H1 (cell line): ENCODE data around the gene GRXCR1. TPM values are rescaled to one million over a fixed set of nuclear protein-coding genes. Genes with fewer than 3 reads are reported as not detected.

Experiments
- CTCF ChIA-PET: fragments of 300-600 bp; sonication (Branson Sonifier 250); formaldehyde crosslinking; loops from one replicate; lab custom pipeline; 2021; ENCODE audit not compliant: partially characterized antibody; lab: Charles Lee
- POLR2A ChIA-PET: fragments of 300-600 bp; sonication (Branson Sonifier 250); formaldehyde crosslinking; loops from one replicate; lab custom pipeline; 2021; ENCODE audit warnings: inconsistent platforms; ENCODE audit not compliant: partially characterized antibody; lab: Charles Lee
- DNase-seq, 2 experiments: peaks; one replicate each; pipeline versions ENCODE4 v3.0.0 to v3.0.0-alpha.2; 2010 to 2022; ENCODE audit warnings: low spot score in 2 of 2, low read depth in 1 of 2, mixed read lengths in 1 of 2
- FAIRE-seq: peaks from 2 replicates; lab custom pipeline; 2011; peaks lifted over from hg19 to GRCh38; lab: Jason Lieb, UNC
- H2AFZ ChIP-seq: 2 replicates; pipeline ENCODE4 v1.8.1; 2012; ENCODE audit warnings: low read length, inconsistent platforms
- H2AK5ac ChIP-seq: 2 replicates; pipeline ENCODE4 v1.6.1; 2013; ENCODE audit warnings: low read depth, low read length
- H2BK120ac ChIP-seq: replicated peaks from 2 replicates; pipeline ENCODE3; 2013; ENCODE audit warnings: low read depth, low read length, inconsistent platforms
- H2BK12ac ChIP-seq: 2 replicates; pipeline ENCODE4 v1.6.1; 2013; ENCODE audit warnings: low read depth, low read length
- H2BK15ac ChIP-seq: 2 replicates; pipeline ENCODE4 v1.6.1; 2013; ENCODE audit warnings: low read length
- H2BK20ac ChIP-seq: 2 replicates; pipeline ENCODE4 v1.6.1; 2013; ENCODE audit warnings: low read length
- H2BK5ac ChIP-seq: 2 replicates; pipeline ENCODE4 v1.6.1; 2013; ENCODE audit warnings: low read depth, low read length
- H3K14ac ChIP-seq: 2 replicates; pipeline ENCODE4 v1.6.1; 2013; ENCODE audit warnings: inconsistent platforms; ENCODE audit not compliant: insufficient read length
- H3K18ac ChIP-seq: 2 replicates; pipeline ENCODE4 v1.6.1; 2013; ENCODE audit warnings: low read length; ENCODE audit errors: extremely low read depth
- H3K23ac ChIP-seq: 2 replicates; pipeline ENCODE4 v1.6.1; 2013; ENCODE audit warnings: inconsistent platforms; ENCODE audit not compliant: insufficient read length
- H3K23me2 ChIP-seq: 2 replicates; pipeline ENCODE4 v1.6.1; 2013; ENCODE audit warnings: low read depth, low read length
- H3K27ac ChIP-seq: 2 replicates; pipeline ENCODE4 v1.6.1; 2011; ENCODE audit warnings: low read depth, low read length, inconsistent platforms
- H3K27me3 ChIP-seq, 4 experiments: replicated peaks in 1 of 4; 1 replicate in 1 of 4; 2 replicates in 3 of 4; pipeline versions ENCODE4 v1.6.1 to v1.8.1; 2011 to 2013; ENCODE audit warnings: low read length in 3 of 4, mild to moderate bottlenecking in 3 of 4, inconsistent platforms in 2 of 4, mixed read lengths in 2 of 4, moderate library complexity in 1 of 4; ENCODE audit not compliant: control insufficient read depth in 3 of 4, insufficient read depth in 3 of 4; ENCODE audit errors: extremely low read depth in 1 of 4
- H3K36me3 ChIP-seq, 4 experiments: 2 replicates each; pipeline versions ENCODE4 v1.6.1 to v1.8.1; 2011 to 2013; ENCODE audit warnings: mild to moderate bottlenecking in 4 of 4, low read length in 3 of 4, moderate library complexity in 2 of 4, control low read depth in 1 of 4, inconsistent platforms in 1 of 4; ENCODE audit not compliant: insufficient read depth in 4 of 4, control insufficient read depth in 2 of 4
- H3K4ac ChIP-seq: replicated peaks from 2 replicates; pipeline ENCODE3; 2013; ENCODE audit warnings: low read length, low read depth, mixed read lengths, inconsistent platforms; ENCODE audit not compliant: insufficient read length
- H3K4me1 ChIP-seq, 4 experiments: replicated peaks in 1 of 4; 1 replicate in 1 of 4; 2 replicates in 3 of 4; pipeline versions ENCODE4 v1.6.1 to v1.8.1; 2011 to 2013; ENCODE audit warnings: low read length in 3 of 4, inconsistent platforms in 2 of 4, mixed read lengths in 1 of 4; ENCODE audit not compliant: insufficient read depth in 4 of 4, control insufficient read depth in 3 of 4
- H3K4me2 ChIP-seq, 2 experiments: 2 replicates each; pipeline versions ENCODE4 v1.6.1 to v1.8.1; 2011 to 2013; ENCODE audit warnings: low read depth in 2 of 2, low read length in 2 of 2, control low read depth in 1 of 2, inconsistent platforms in 1 of 2, mild to moderate bottlenecking in 1 of 2; ENCODE audit not compliant: insufficient read depth in 1 of 2
- H3K4me3 ChIP-seq, 4 experiments: fragments of 200-600, 300-600 bp in 1 of 4; sonication (generic), shearing (Covaris generic), sonication (Bioruptor Twin) in 1 of 4; 2 replicates each; pipeline versions ENCODE4 v1.5.1 to v1.8.1; 2011 to 2016; ENCODE audit warnings: low read length in 4 of 4, low read depth in 3 of 4, control low read depth in 2 of 4, inconsistent platforms in 2 of 4, mild to moderate bottlenecking in 2 of 4, mixed read lengths in 1 of 4, moderate library complexity in 1 of 4; ENCODE audit not compliant: insufficient read depth in 2 of 4; ENCODE audit errors: extremely low read depth in 1 of 4
- H3K56ac ChIP-seq: replicated peaks from 2 replicates; pipeline ENCODE3; 2013; ENCODE audit warnings: low read depth, mild to moderate bottlenecking, mixed read lengths, low read length, inconsistent platforms; ENCODE audit not compliant: insufficient read length
- H3K79me1 ChIP-seq: 2 replicates; pipeline ENCODE4 v1.6.1; 2013; ENCODE audit warnings: low read depth, low read length, control low read depth
- H3K79me2 ChIP-seq, 2 experiments: 2 replicates each; pipeline versions ENCODE4 v1.6.1 to v1.8.1; 2012 to 2013; ENCODE audit warnings: low read length in 2 of 2, mild to moderate bottlenecking in 2 of 2, inconsistent platforms in 1 of 2; ENCODE audit not compliant: insufficient read depth in 2 of 2, control insufficient read depth in 1 of 2
- H3K9ac ChIP-seq, 4 experiments: replicated peaks in 1 of 4; 1 replicate in 1 of 4; 2 replicates in 3 of 4; pipeline versions ENCODE4 v1.6.1 to v1.8.1; 2011 to 2013; ENCODE audit warnings: low read depth in 3 of 4, low read length in 3 of 4, control low read depth in 2 of 4, mild to moderate bottlenecking in 2 of 4, moderate library complexity in 2 of 4, inconsistent platforms in 1 of 4; ENCODE audit errors: extremely low read depth in 1 of 4
- H3K9me3 ChIP-seq, 2 experiments: 2 replicates each; pipeline versions ENCODE4 v1.6.1 to v1.8.1; 2012 to 2013; ENCODE audit warnings: mild to moderate bottlenecking in 2 of 2, moderate library complexity in 2 of 2, control low read depth in 1 of 2, inconsistent platforms in 1 of 2, low read depth in 1 of 2, low read length in 1 of 2, mixed read lengths in 1 of 2; ENCODE audit not compliant: insufficient read depth in 2 of 2
- H4K20me1 ChIP-seq, 2 experiments: replicated peaks in 1 of 2; 2 replicates each; pipeline versions ENCODE3 to v1.8.1; 2011 to 2013; ENCODE audit warnings: inconsistent platforms in 2 of 2, low read length in 2 of 2, mild to moderate bottlenecking in 1 of 2; ENCODE audit not compliant: insufficient read depth in 2 of 2, control insufficient read depth in 1 of 2
- H4K5ac ChIP-seq: 2 replicates; pipeline ENCODE4 v1.6.1; 2013; ENCODE audit warnings: low read length, low read depth, mixed read lengths, inconsistent platforms; ENCODE audit not compliant: insufficient read length
- H4K8ac ChIP-seq: 2 replicates; pipeline ENCODE4 v1.8.0; 2013; ENCODE audit warnings: mild to moderate bottlenecking, moderate library complexity, low read length, inconsistent platforms; ENCODE audit not compliant: insufficient read depth; ENCODE audit errors: extremely low read depth
- H4K91ac ChIP-seq: replicated peaks from 2 replicates; pipeline ENCODE3; 2013; ENCODE audit warnings: low read length, mixed read lengths, inconsistent platforms; ENCODE audit not compliant: insufficient read length
- ASH2L ChIP-seq: fragments of 200-600, 300-600 bp; sonication (generic); IDR thresholded peaks from one replicate; pipeline ENCODE4 v1.7.1; 2017; ENCODE audit warnings: low read length
- CBX8 ChIP-seq: fragments of 300-800, 300-1000 bp; sonication (generic); IDR thresholded peaks from 2 replicates; pipeline ENCODE4 v1.7.1; 2016; ENCODE audit warnings: low read depth, low read length, borderline replicate concordance
- KDM5A ChIP-seq: fragments of 200-600 bp; IDR thresholded peaks from 2 replicates; pipeline ENCODE4 v1.7.1; 2012; ENCODE audit warnings: mild to moderate bottlenecking, low read length, inconsistent platforms, mixed read lengths
- NANOG ChIP-seq: IDR thresholded peaks from 2 replicates; pipeline ENCODE4 v1.6.1; 2011; ENCODE audit warnings: low read length, low read depth, mild to moderate bottlenecking, inconsistent platforms; ENCODE audit not compliant: insufficient read depth, poor library complexity, severe bottlenecking
- POLR2A ChIP-seq, 2 experiments: IDR thresholded peaks; 1 replicate in 1 of 2; 2 replicates in 1 of 2; pipeline ENCODE4 v1.6.1; 2011; ENCODE audit warnings: low read depth in 2 of 2, low read length in 2 of 2, mild to moderate bottlenecking in 2 of 2; ENCODE audit errors: control extremely low read depth in 1 of 2
- RNF2 ChIP-seq: fragments of 200-900, 300-1000 bp; sonication (generic); IDR thresholded peaks from 2 replicates; pipeline ENCODE4 v1.7.1; 2016; ENCODE audit warnings: borderline replicate concordance, low read depth, mild to moderate bottlenecking, antibody characterized with exemption, low read length; ENCODE audit not compliant: poor library complexity, severe bottlenecking; ENCODE audit errors: missing control alignments
- TBP ChIP-seq: IDR thresholded peaks from 2 replicates; pipeline ENCODE4 v1.6.1; 2011; ENCODE audit warnings: low read depth, low read length, improper control_type of control experiment
- WGBS, 2 experiments: shearing (Covaris generic) in 1 of 2; methylation state at CpG; one replicate each; pipeline versions ENCODE4 v1.1.6 to v1.1.7; 2013 to 2015; ENCODE audit warnings: low lambda C conversion rate in 2 of 2, mixed read lengths in 2 of 2, inconsistent platforms in 1 of 2, low coverage in 1 of 2, missing lambda C conversion rate in 1 of 2; ENCODE audit not compliant: insufficient replicate concordance in 2 of 2, insufficient coverage in 1 of 2, insufficient read length in 1 of 2; ENCODE audit errors: extremely low coverage in 1 of 2, missing lambda C conversion rate in 1 of 2; 5-methylcytosine and 5-hydroxymethylcytosine counted together
- polyA plus RNA-seq, 7 experiments: library from polyadenylated mRNA; depleted of rRNA in 3 of 7; stranded (reverse) in 5 of 7; unstranded in 2 of 7; fragments of >200 nt in 5 of 7; fragments of 200-250 nt in 2 of 7; gene quantifications; 1 replicate in 5 of 7; 2 replicates in 1 of 7; 4 replicates in 1 of 7; pipeline versions ENCODE4 v1.2.1 to v1.2.3, GENCODE V29; 2011 to 2013; ENCODE audit warnings: missing spikeins in 2 of 7, mixed read lengths in 2 of 7
- total RNA-seq: library from RNA; stranded (reverse); fragmentation: NEBNext Ultra II Directional; extraction: Animal tissue kit (Norgen Biotek cat#: 25700); gene quantifications from 2 replicates; pipeline ENCODE4 v1.2.1, GENCODE V29; 2021
- TF ChIP-seq, protein P1 (sequence below): IDR thresholded peaks from 2 replicates; pipeline ENCODE4 v1.6.1; 2012; ENCODE audit warnings: low read length, inconsistent platforms
- TF ChIP-seq, protein P2 (sequence below): IDR thresholded peaks from 2 replicates; pipeline ENCODE4 v1.6.1; 2011; ENCODE audit warnings: low read depth, mild to moderate bottlenecking, low read length; ENCODE audit not compliant: insufficient read depth

The GRXCR1 gene
- total and polyA plus RNA-seq, 2 of the 8 experiments (the other 6 are each of a cell fraction or from before 2014, with no cell fraction given) = not detected

DNA sequence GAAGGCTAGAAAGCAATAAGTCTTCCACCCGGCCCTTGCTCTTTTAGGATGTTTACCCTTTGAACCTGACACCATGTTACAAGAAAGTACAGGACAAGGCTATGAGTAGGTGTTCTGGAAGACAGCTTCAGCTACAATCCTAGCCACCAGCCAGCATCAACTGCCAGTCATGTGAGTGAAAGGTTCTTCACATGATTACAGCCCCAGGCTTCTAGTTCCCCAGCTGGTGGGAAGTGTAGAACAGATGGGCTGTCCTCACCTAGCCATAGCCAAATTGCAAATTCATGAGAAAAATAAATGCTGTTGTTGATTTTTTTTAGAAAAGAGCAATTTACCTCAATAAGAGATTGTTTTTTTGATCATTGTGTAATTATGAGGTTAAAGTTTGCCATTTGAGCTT, 60.8 kb downstream of the GRXCR1 start:
- Histone ChIP-seq H3K79me2 (no peaks in the 10 kb centered on the region), H3K4ac (no peak overlapping the region), H3K27ac (no peak overlapping the region), H4K20me1 (no peaks in the 10 kb centered on the region), H3K9me3 (0 out of 4 replicates have a peak, but pooled peaks cover 0 to 3% of the 10 kb centered on the region in 2 experiments), H3K27me3 (no peaks in the 10 kb centered on the region), H4K91ac (no peak overlapping the region), H4K8ac (no peak overlapping the region), H3K56ac (no peak overlapping the region), H2BK15ac (no peak overlapping the region), H3K23ac (no peak overlapping the region), H2BK5ac (no peak overlapping the region), H2AFZ (no peak overlapping the region), H2BK120ac (no peak overlapping the region), H3K18ac (no peak overlapping the region), H3K14ac (no peak overlapping the region), H4K5ac (no peak overlapping the region), H3K9ac (no peak overlapping the region), H3K79me1 (no peaks in the 10 kb centered on the region), H3K36me3 (no peaks in the 10 kb centered on the region), H3K4me3 (no peak overlapping the region), H3K23me2 (no peaks in the 10 kb centered on the region), H2AK5ac (no peak overlapping the region), H2BK12ac (no peak overlapping the region), H3K4me1 (no peaks in the 10 kb centered on the region), H3K4me2 (no peak overlapping the region), H2BK20ac (no peak overlapping the region)
- ChIA-PET POLR2A (no interaction called here), CTCF (no interaction called here)
- TF ChIP-seq KDM5A (no peak), POLR2A (IDR thresholded peaks at IDR 0.05; ENCODE audit: control extremely low read depth in 1 of 2, low read depth in 2 of 2, low read length in 2 of 2) (no peak), ASH2L (no peak), NANOG (no peak), RNF2 (no peak), CBX8 (no peak), TBP (no peak)
- TF ChIP-seq, protein P1, sequence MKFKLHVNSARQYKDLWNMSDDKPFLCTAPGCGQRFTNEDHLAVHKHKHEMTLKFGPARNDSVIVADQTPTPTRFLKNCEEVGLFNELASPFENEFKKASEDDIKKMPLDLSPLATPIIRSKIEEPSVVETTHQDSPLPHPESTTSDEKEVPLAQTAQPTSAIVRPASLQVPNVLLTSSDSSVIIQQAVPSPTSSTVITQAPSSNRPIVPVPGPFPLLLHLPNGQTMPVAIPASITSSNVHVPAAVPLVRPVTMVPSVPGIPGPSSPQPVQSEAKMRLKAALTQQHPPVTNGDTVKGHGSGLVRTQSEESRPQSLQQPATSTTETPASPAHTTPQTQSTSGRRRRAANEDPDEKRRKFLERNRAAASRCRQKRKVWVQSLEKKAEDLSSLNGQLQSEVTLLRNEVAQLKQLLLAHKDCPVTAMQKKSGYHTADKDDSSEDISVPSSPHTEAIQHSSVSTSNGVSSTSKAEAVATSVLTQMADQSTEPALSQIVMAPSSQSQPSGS = no peak
- TF ChIP-seq, protein P2, sequence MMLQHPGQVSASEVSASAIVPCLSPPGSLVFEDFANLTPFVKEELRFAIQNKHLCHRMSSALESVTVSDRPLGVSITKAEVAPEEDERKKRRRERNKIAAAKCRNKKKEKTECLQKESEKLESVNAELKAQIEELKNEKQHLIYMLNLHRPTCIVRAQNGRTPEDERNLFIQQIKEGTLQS = no peak
- DNase-seq (no peak), FAIRE-seq (no peak)
- 87% methylated on average over 1 of the region's 1 CpG; no CpG with 5 or more reads in 1 of the 2 experiments for WGBS, 2 experiments
